Activated naive CD8-positive, alpha-beta T cell (primary cell): Measurements from ENCODE around the gene ELOVL1.
A peak's percentile ranks its signal among the peaks of the same experiment; 100 is the strongest.
"Not testable (repeated sequence)": the region's sequence is repeated elsewhere in the genome, so short reads cannot be mapped to it uniquely, and the experiment has no call there.

Experiments
- H3K27ac Mint-ChIP-seq: one replicate; pipeline ENCODE4 v1.8.0; 2021; ENCODE audit warnings: mixed read lengths
- H3K27me3 Mint-ChIP-seq: one replicate; pipeline ENCODE4 v1.8.0; 2021; ENCODE audit warnings: mixed read lengths
- H3K36me3 Mint-ChIP-seq: one replicate; pipeline ENCODE4 v1.8.0; 2021; ENCODE audit warnings: mixed read lengths
- H3K4me1 Mint-ChIP-seq: one replicate; pipeline ENCODE4 v1.8.0; 2021; ENCODE audit warnings: low read depth, mixed read lengths
- H3K4me3 Mint-ChIP-seq: one replicate; pipeline ENCODE4 v1.8.0; 2021; ENCODE audit warnings: mild to moderate bottlenecking, mixed read lengths
- H3K9me3 Mint-ChIP-seq: one replicate; pipeline ENCODE4 v1.8.0; 2021; ENCODE audit warnings: low read depth, mixed read lengths

The ELOVL1 gene

DNA sequence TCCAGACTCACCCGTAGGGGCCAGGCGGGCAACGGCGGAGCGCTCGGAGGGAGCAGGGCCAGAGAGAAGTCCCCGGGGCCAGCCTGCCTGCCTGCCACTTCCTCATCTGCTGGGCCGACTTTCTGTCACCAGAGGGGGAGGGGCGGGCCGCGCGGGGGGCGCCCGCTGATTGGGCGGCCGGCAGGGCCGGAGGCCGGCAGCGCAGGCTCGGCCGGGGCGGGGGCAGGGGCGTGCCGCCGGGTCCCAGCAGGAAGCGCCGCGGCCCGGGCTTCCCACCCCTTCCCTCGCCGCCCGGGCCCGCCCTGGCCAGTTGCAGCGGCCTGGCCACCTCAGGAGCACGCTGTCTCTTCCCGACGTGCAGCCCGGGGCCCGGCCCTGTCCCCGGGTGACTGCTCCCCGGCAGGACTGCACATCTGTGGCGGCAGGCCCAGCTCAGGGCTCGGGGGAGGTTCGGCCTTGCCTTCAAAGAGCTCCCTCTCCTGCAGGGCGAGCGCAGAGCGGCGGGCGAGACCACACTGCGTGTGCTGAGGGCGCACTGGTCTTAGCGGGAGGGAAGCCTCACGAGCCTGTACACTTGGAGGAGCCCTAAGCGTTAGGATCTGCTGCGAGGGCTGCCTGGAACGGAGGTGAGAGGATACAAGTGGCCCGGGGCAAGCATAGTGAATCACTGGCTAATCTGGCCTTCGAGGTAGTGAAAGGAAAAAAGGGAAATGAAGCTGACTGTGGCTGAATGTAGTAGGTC lies at the start of gene ELOVL1:
Gene ELOVL1 (minus strand): TSS at position 108 of the 742 bp plus-strand sequence. CDS start 2,402 bp downstream, outside the sequence.
- Mint-ChIP-seq H3K27ac (peak within 1 kb of the TSS; percentile 95), H3K9me3 (no peaks in the 10 kb centered on the region), H3K36me3 (peaks cover 5% of the 10 kb centered on the region), H3K27me3 (no peaks in the 10 kb centered on the region), H3K4me3 (peak within 1 kb of the TSS; percentile 99), H3K4me1 (peaks cover 28% of the 10 kb centered on the region)

DNA sequence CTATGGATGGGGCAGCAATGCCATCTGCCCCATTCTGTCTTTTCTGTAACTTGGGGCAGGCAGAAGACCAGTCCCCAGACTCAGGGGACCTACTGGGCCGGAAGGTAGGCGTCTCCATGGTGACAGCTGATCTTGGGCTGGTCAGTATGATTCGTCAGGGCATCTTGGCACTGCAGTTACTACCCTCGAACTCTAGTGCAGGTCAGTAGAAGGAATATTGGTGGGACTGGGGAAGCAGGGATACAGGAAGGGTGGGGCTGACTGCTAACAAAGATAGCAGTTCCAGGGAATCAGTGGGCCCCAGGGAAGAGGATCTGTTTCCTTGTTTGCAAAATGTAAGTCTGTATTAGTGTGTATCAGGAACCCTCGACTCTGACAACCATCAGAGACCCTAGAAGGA lies 48.1 kb upstream of the ELOVL1 start:
- no peak overlapping the region for H3K4me3 Mint-ChIP-seq
- no peak overlapping the region for H3K27ac Mint-ChIP-seq
- H3K36me3 Mint-ChIP-seq: peaks cover 3% of the 10 kb centered on the region
- peaks cover 3% of the 10 kb centered on the region for H3K4me1 Mint-ChIP-seq
- no peaks in the 10 kb centered on the region for H3K27me3 Mint-ChIP-seq
- no peaks in the 10 kb centered on the region for H3K9me3 Mint-ChIP-seq

DNA sequence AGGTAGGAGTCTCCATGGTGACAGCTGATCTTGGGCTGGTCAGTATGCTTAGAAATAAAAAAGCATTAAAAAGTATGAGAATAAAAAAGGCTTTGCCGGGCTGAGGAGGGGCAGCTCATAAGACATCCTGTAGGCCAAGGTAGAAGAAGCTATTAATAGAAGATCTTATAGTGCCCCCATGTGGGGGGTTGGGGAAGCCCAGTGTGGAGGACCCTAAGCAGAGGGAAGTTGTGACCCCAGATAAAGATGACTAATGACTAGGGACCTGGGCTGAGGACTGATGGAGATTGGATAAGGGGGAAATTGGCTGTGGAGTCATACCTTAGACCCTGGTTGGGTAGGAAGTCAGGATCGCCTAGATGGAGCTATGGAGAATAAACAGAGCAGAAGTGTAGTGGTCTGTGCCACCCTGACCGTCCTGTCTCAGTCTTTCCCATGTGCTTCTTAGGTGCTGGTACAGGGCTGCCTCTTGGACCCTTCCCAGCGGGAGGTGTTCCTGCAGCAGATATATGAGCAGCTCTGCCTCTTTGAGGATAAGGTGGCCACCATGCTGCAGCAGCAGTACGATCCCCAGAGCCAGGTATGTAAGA lies 46.9 kb upstream of the ELOVL1 start:
- Mint-ChIP-seq H3K4me3 (no peak overlapping the region), H3K4me1 (peaks cover 3% of the 10 kb centered on the region), H3K27ac (no peak overlapping the region), H3K36me3 (peaks cover 3% of the 10 kb centered on the region), H3K9me3 (no peaks in the 10 kb centered on the region), H3K27me3 (no peaks in the 10 kb centered on the region)

DNA sequence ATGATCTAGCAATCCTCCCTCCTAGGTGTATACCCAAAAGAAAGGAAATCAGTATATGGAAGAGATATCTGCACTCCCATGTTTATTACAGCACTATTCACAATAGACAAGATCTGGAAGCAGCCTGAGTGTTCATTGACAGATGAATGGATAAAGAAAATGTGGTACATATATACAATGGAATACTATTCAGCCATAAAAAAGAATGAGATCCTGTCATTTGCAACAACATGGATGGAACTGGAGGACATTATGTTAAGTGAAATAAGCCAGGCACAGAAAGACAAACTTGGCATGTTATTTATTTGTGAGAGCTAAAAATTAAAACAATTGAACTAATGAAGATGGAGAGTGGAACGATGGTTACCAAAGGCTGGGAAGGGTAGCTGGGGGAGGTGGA lies 45.6 kb upstream of the ELOVL1 start:
- H3K27me3 Mint-ChIP-seq, H3K27ac Mint-ChIP-seq, H3K36me3 Mint-ChIP-seq: not testable (repeated sequence)

DNA sequence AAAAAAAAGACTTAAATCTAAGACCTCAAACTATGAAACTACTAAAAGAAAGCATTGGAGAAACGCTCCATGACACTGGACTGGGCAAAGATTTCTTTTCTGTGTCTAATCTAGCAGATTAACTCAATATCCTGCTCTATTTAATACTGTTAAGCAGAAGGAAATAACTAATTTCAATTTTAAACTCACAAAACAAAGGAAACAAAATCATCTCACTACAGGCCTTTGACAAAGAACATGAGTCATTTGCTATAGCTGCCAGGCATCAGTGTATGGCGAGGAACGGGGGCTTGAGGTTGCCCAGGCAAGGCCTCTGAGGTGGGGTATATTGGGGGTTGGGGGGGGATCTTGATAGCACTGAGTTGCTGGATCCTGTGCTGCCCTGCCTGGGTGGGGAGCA lies 42.8 kb upstream of the ELOVL1 start:
- Mint-ChIP-seq H3K36me3 (peaks cover 9% of the 10 kb centered on the region), H3K27me3 (no peaks in the 10 kb centered on the region), H3K27ac (no peak overlapping the region)

More for the DNA sequence above, 45.6 kb upstream of the ELOVL1 start:
- not testable (repeated sequence) for H3K9me3 Mint-ChIP-seq, H3K4me3 Mint-ChIP-seq, H3K4me1 Mint-ChIP-seq

DNA sequence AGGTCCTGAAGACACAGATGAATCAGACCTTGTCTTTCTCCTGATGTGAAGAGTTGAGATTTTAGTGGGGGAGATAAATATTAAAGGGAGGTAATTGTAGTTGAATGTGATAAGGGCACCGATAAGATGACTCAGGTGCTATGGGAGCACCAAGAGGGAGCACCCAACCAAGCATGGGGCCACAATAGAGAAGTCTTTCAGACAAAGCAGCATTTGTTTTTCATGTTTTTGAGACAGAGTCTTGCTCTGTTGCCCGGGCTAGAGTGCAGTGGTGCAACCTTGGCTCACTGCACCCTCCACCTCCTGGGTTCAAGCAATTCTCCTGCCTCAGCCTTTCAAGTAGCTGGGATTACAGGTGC lies 38.0 kb upstream of the ELOVL1 start:
- no peak overlapping the region for H3K27ac Mint-ChIP-seq
- H3K27me3 Mint-ChIP-seq: no peaks in the 10 kb centered on the region
- no peak overlapping the region for H3K4me3 Mint-ChIP-seq
- peaks cover 16% of the 10 kb centered on the region for H3K36me3 Mint-ChIP-seq
- H3K4me1 Mint-ChIP-seq: peaks cover 4% of the 10 kb centered on the region
- no peaks in the 10 kb centered on the region for H3K9me3 Mint-ChIP-seq

More for the DNA sequence above, 42.8 kb upstream of the ELOVL1 start:
- Mint-ChIP-seq H3K4me3 (no peak overlapping the region), H3K9me3 (no peaks in the 10 kb centered on the region), H3K4me1 (peaks cover 3% of the 10 kb centered on the region)

DNA sequence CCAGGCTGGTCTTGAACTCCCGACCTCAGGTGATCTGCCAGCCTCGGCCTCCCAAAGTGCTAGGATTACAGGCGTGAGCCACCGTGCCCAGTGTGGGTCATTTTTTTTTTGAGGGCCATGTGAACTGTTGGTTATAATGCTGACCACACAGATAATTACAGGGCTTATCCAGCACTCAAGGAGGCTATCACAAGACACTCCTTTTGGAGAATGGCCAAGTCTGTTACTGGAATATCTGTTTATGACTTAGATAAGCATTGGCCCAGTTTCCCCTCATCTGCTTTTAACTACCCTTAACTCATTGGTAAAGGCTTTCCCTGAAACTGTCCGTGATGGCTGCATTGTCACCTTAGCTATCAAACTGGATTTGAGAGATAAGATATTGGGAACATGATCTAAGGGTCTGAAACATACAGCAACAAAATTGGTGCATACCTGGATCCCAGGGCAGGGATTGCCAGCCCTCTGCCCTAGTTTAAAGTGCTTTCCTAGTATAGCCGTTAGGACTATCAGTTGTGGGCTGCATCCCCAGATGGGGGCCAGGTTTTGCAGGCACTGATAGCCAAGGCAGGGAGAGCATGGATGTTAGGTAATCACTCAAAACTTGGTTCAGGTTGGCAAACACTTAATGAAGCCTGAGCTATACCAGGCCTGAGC lies 37.5 kb upstream of the ELOVL1 start:
- Mint-ChIP-seq H3K4me3 (no peak overlapping the region), H3K4me1 (peaks cover 4% of the 10 kb centered on the region), H3K9me3 (no peaks in the 10 kb centered on the region), H3K36me3 (peaks cover 16% of the 10 kb centered on the region), H3K27me3 (no peaks in the 10 kb centered on the region), H3K27ac (no peak overlapping the region)

DNA sequence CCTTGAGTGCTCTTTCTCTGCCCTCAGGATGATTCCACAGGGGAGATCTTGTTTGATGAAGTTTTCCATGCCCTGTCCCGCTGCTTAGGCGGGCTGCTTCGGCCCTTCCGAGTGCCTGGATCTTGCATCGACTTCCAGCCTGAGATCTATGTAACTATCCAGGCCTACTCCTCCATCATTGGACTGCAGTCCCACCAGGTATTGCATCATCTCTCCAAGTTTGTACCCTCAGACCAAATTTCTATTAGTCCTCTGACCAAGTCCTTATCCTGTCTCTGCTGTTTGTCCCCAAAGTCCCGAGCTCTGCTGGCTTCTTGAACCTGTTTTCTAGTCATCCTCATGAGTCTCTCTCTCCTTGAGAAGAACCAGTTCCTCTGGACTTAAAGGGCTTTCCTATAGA lies 36.5 kb upstream of the ELOVL1 start:
- H3K9me3 Mint-ChIP-seq: no peaks in the 10 kb centered on the region
- H3K4me3 Mint-ChIP-seq: no peak overlapping the region
- H3K27me3 Mint-ChIP-seq: no peaks in the 10 kb centered on the region
- H3K36me3 Mint-ChIP-seq: peaks cover 16% of the 10 kb centered on the region
- no peak overlapping the region for H3K27ac Mint-ChIP-seq
- H3K4me1 Mint-ChIP-seq: peaks cover 4% of the 10 kb centered on the region

DNA sequence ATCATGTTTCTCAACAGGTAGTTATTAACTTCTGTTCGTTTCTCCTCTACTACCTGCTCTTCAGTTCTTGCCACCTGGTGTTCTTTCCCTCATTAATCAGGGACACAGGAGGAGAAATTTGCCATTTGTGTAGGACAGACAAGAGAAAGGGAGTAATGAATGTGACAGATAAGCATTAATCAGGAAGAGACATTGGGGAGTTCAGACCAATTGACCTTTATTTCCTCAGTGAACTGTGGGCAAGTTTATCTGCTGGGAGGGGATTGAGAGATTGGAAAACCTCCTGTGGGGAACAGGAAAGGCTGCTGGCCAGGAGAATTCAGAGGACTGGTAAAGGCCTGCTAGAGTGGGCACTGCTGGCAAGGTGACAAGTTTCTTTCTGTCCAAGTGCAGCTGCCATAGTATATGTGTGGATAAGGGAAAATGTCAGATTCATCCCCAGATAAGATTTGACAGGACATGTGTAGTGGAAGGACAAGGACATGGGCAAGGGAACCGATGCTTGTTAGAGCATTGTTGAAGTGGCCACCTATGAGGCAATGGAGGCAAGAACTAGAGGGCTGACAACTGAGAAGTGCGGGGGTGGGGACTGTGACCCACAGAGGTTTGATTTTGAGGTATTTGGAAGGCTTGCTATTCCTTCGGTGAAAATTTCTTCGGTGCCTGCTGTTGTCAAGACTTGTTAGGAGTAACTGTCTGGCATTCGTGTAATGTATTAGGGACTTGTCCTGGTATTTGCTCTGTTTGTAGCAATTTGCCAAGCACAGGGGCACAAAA lies 34.5 kb upstream of the ELOVL1 start:
- peaks cover 6% of the 10 kb centered on the region for H3K4me1 Mint-ChIP-seq
- no peak overlapping the region for H3K4me3 Mint-ChIP-seq
- H3K27ac Mint-ChIP-seq: no peak overlapping the region
- H3K27me3 Mint-ChIP-seq: no peaks in the 10 kb centered on the region
- H3K9me3 Mint-ChIP-seq: no peaks in the 10 kb centered on the region
- peaks cover 19% of the 10 kb centered on the region for H3K36me3 Mint-ChIP-seq

DNA sequence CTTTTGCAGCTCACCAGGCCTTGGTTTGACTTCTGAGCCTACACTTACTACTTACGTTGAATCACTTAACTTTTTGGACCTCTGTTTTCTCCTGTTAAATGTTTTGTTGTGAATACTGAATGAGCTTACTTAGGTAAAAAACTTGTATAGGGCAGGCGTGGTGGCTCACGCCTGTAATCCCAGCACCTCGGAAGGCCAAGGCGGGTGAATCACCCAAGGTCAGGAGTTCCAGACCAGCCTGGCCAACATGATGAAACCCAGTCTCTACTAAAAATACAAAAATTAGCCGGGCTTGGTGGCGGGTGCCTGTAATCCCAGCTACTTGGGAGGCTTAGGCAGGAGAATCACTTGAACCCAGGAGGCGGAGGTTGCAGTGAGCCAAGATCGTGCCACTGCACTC lies 32.6 kb upstream of the ELOVL1 start:
- not testable (repeated sequence) for H3K4me3 Mint-ChIP-seq, H3K27me3 Mint-ChIP-seq, H3K9me3 Mint-ChIP-seq, H3K27ac Mint-ChIP-seq
- peaks cover 11% of the 10 kb centered on the region for H3K36me3 Mint-ChIP-seq
- H3K4me1 Mint-ChIP-seq: peaks cover 10% of the 10 kb centered on the region

DNA sequence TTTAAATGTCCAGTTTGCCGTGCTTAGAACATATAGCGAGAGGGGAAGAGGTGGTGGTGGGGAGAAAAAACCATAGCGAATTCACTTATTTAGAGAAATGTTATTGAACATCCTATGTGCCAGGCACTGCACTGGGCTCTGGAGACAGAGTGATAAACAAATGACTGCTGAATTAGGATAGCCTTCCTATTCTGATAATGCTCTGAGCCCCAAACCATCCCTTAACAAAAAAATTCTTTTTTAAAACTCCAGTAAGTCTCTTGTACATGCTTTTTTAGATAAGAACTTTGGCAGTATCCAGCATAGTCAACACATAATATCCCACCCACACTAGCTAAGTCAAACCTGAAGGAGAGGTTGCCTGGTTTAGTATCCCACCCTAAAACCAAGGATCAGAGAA lies 30.4 kb upstream of the ELOVL1 start:
- no peaks in the 10 kb centered on the region for H3K9me3 Mint-ChIP-seq
- H3K36me3 Mint-ChIP-seq: peaks cover 5% of the 10 kb centered on the region
- no peaks in the 10 kb centered on the region for H3K27me3 Mint-ChIP-seq
- no peak overlapping the region for H3K4me3 Mint-ChIP-seq
- peaks cover 17% of the 10 kb centered on the region for H3K4me1 Mint-ChIP-seq
- no peak overlapping the region for H3K27ac Mint-ChIP-seq

DNA sequence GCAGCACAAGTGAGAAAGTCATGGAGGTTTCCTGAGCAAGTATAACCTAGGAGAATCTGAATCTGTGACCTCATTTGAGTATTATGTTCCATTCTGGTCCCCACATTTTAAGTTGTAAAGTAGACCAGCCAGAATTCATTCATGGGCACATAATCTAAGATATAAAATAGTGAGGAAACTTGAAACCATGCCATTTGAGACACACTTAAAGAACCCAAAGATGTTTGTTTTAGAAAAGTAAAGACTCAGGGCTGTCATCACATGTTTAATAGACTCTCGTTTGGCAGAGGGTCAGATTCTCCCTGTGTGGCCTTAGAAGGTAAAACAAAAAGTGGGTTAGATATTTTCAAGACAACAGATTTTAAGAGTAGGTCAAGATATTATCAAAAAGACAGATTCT lies 28.2 kb upstream of the ELOVL1 start:
- H3K4me1 Mint-ChIP-seq: peaks cover 23% of the 10 kb centered on the region
- H3K36me3 Mint-ChIP-seq: peaks cover 2% of the 10 kb centered on the region
- no peak overlapping the region for H3K4me3 Mint-ChIP-seq
- H3K27me3 Mint-ChIP-seq: no peaks in the 10 kb centered on the region
- H3K27ac Mint-ChIP-seq: no peak overlapping the region
- H3K9me3 Mint-ChIP-seq: no peaks in the 10 kb centered on the region

DNA sequence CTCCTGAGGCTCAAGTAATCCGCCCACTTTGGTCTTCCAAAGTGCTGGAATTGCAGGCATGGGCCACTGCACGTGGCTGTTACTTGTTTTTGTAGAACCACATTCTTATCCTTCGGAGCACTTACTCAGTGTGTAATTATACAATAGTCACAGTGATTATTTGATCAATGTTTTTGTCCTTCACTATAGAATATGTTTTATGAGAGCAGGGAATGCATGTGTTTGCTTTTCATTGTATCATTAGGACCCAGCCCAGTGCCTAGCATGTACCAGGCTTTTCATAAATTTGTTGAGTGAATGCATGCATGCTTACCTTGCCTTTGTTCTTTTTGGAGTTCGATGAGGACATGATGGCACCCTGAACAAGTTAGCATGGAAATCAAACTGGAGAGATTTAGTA lies 27.7 kb upstream of the ELOVL1 start:
- no peaks in the 10 kb centered on the region for H3K27me3 Mint-ChIP-seq
- no peak overlapping the region for H3K27ac Mint-ChIP-seq
- peaks cover 26% of the 10 kb centered on the region for H3K4me1 Mint-ChIP-seq
- peaks cover 2% of the 10 kb centered on the region for H3K36me3 Mint-ChIP-seq
- H3K9me3 Mint-ChIP-seq: no peaks in the 10 kb centered on the region
- H3K4me3 Mint-ChIP-seq: no peak overlapping the region

DNA sequence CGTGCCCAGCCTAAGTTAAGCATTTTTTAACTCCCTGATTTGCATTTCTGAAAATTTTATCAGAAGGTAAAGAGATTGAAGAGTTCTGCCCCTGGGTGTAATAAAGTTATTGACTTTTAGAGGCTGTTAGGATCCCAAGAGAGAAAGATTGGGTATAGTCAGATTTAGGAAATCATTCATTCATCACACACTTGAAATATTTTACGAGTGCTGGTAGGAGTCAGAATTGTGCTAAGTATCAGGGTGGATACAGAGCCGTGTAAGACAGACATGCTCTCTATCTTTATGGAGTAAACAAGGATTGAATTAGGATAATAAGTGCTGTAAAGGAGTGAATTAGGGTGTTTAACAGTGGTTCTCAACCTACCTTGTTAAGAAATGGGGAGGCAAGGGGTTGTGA lies 24.9 kb upstream of the ELOVL1 start:
- Mint-ChIP-seq H3K27me3 (no peaks in the 10 kb centered on the region), H3K9me3 (no peaks in the 10 kb centered on the region), H3K36me3 (no peaks in the 10 kb centered on the region), H3K4me1 (peaks cover 49% of the 10 kb centered on the region), H3K27ac (peak overlapping the region; percentile 6), H3K4me3 (no peak overlapping the region)
